Thymus (tissue), 11 donors: ENCODE data around the gene GPD1L. TPM values are rescaled to one million over a fixed set of nuclear protein-coding genes. Genes with fewer than 3 reads are reported as not detected.

Source experiments
- DNase-seq, 9 donors: peaks; one replicate each; pipeline ENCODE4 v3.0.0-alpha.2; 2013; ENCODE audit warnings: low spot score in 9 of 9, low read depth in 6 of 9, missing footprints in 1 of 9
- H3K27ac ChIP-seq, 2 donors: one replicate each; pipeline ENCODE4 v1.5.1; 2013; ENCODE audit warnings: control low read depth in 1 of 2, low read depth in 1 of 2, low read length in 1 of 2, mild to moderate bottlenecking in 1 of 2, moderate library complexity in 1 of 2
- H3K27me3 ChIP-seq, 2 donors: one replicate each; pipeline ENCODE4 v1.5.1; 2013; ENCODE audit warnings: low read length in 1 of 2; ENCODE audit not compliant: control insufficient read depth in 2 of 2, insufficient read depth in 1 of 2
- H3K36me3 ChIP-seq, 2 donors: one replicate each; pipeline ENCODE4 v1.5.1; 2013; ENCODE audit warnings: low read length in 1 of 2, mild to moderate bottlenecking in 1 of 2, moderate library complexity in 1 of 2; ENCODE audit not compliant: control insufficient read depth in 2 of 2, insufficient read depth in 2 of 2
- H3K4me1 ChIP-seq, 2 donors: one replicate each; pipeline ENCODE4 v1.5.1; 2013; ENCODE audit warnings: low read length in 2 of 2; ENCODE audit not compliant: control insufficient read depth in 2 of 2, insufficient read depth in 2 of 2
- H3K4me3 ChIP-seq, 2 donors: one replicate each; pipeline ENCODE4 v1.5.1; 2013; ENCODE audit warnings: low read length in 2 of 2, control low read depth in 1 of 2, mild to moderate bottlenecking in 1 of 2
- H3K9me3 ChIP-seq, 2 donors: one replicate each; pipeline ENCODE4 v1.5.1; 2013; ENCODE audit warnings: low read length in 1 of 2, mild to moderate bottlenecking in 1 of 2; ENCODE audit not compliant: control insufficient read depth in 2 of 2, insufficient read depth in 1 of 2
- whole genome bisulfite sequencing: extraction: QIAGEN DNeasy Blood & Tissue Kit; methylation state at CpG from one replicate; pipeline ENCODE4 v1.1.7; 2013; 5-methylcytosine and 5-hydroxymethylcytosine counted together
- polyA plus RNA-seq: library from polyadenylated mRNA; stranded (reverse); fragments of 200-250 nt; gene quantifications from one replicate; pipeline ENCODE4 v1.2.3, GENCODE V29; 2013
- total RNA-seq: library from RNA; stranded (reverse); fragments of 120-200 nt; gene quantifications from one replicate; pipeline ENCODE4 v1.2.4, GENCODE V29; 2013
- donor health status: healthy.

The GPD1L gene
- total and polyA plus RNA-seq, 2 donors: 6.8 to 12.7 TPM

- Histone ChIP-seq H3K27me3 (no peaks in the 10 kb centered on the region), H3K36me3 (no peaks in the 10 kb centered on the region), H3K4me1 (peaks cover 4 to 15% of the 10 kb centered on the region in 2 donors), H3K9me3 (no peaks in the 10 kb centered on the region), H3K27ac (no peak overlapping the region), H3K4me3 (no peak overlapping the region)
- WGBS: 18% methylated on average over 9 of the region's 9 CpGs
- peak; percentile 45 to 82 (median 67) for DNase-seq
These were observed 70.7 kb downstream of the GPD1L start for GRCh38 chr3:32176989-32177701.

- WGBS: 30% methylated on average over 5 of the region's 5 CpGs
- Histone ChIP-seq H3K9me3 (no peaks in the 10 kb centered on the region), H3K27me3 (no peaks in the 10 kb centered on the region), H3K4me3 (no peak overlapping the region), H3K36me3 (no peaks in the 10 kb centered on the region), H3K27ac (no peak overlapping the region), H3K4me1 (peaks cover 4 to 15% of the 10 kb centered on the region in 2 donors)
- DNase-seq: peak in 6 of 9 donors; percentile 7 to 52 (median 26)
These were observed 71.3 kb downstream of the GPD1L start for GRCh38 chr3:32177702-32178198.

- Histone ChIP-seq H3K27me3 (no peaks in the 10 kb centered on the region), H3K36me3 (no peaks in the 10 kb centered on the region), H3K4me3 (no peak overlapping the region), H3K9me3 (no peaks in the 10 kb centered on the region), H3K27ac (peak overlapping the region in 1 of 2 donors; percentile 64), H3K4me1 (peaks cover 0 to 15% of the 10 kb centered on the region in 2 donors)
- 72% methylated on average over 7 of the region's 7 CpGs for WGBS
- DNase-seq: no peak
These were observed 73.8 kb downstream of the GPD1L start for GRCh38 chr3:32180141-32180784.

GRCh38 chr3:32181365-32181764, 74.9 kb downstream of the GPD1L start:
- Histone ChIP-seq H3K27me3 (no peaks in the 10 kb centered on the region), H3K36me3 (no peaks in the 10 kb centered on the region), H3K9me3 (no peaks in the 10 kb centered on the region), H3K4me3 (no peak overlapping the region), H3K4me1 (peaks cover 0 to 15% of the 10 kb centered on the region in 2 donors), H3K27ac (peak overlapping the region in 1 of 2 donors; percentile 70)
- no peak for DNase-seq
- whole genome bisulfite sequencing: 94% methylated on average over 7 of the region's 7 CpGs

GRCh38 chr3:32181796-32182195, 75.4 kb downstream of the GPD1L start:
- Histone ChIP-seq H3K4me1 (peaks cover 0 to 15% of the 10 kb centered on the region in 2 donors), H3K27ac (no peak overlapping the region), H3K9me3 (no peaks in the 10 kb centered on the region), H3K36me3 (no peaks in the 10 kb centered on the region), H3K4me3 (no peak overlapping the region), H3K27me3 (no peaks in the 10 kb centered on the region)
- WGBS: 93% methylated on average over 6 of the region's 6 CpGs
- DNase-seq: no peak

GRCh38 chr3:32184187-32184730, 77.8 kb downstream of the GPD1L start:
- DNase-seq: no peak
- WGBS: 84% methylated on average over 3 of the region's 3 CpGs
- Histone ChIP-seq H3K36me3 (no peaks in the 10 kb centered on the region), H3K27ac (no peak overlapping the region), H3K4me3 (no peak overlapping the region), H3K27me3 (no peaks in the 10 kb centered on the region), H3K4me1 (peaks cover 0 to 11% of the 10 kb centered on the region in 2 donors), H3K9me3 (no peaks in the 10 kb centered on the region)

GRCh38 chr3:32186097-32186496, 79.7 kb downstream of the GPD1L start:
- 95% methylated on average over 4 of the region's 4 CpGs for WGBS
- no peaks in the 10 kb centered on the region for H3K36me3 ChIP-seq
- H3K4me3 ChIP-seq: no peak overlapping the region
- no peaks in the 10 kb centered on the region for H3K27me3 ChIP-seq
- H3K9me3 ChIP-seq: no peaks in the 10 kb centered on the region
- H3K4me1 ChIP-seq: peaks cover 0 to 5% of the 10 kb centered on the region in 2 donors
- DNase-seq: no peak
- no peak overlapping the region for H3K27ac ChIP-seq

- H3K4me1 ChIP-seq: no peaks in the 10 kb centered on the region
- H3K27ac ChIP-seq: no peak overlapping the region
- DNase-seq: no peak
- H3K27me3 ChIP-seq: no peaks in the 10 kb centered on the region
- 95% methylated on average over 2 of the region's 2 CpGs for WGBS
- no peak overlapping the region for H3K4me3 ChIP-seq
- no peaks in the 10 kb centered on the region for H3K36me3 ChIP-seq
- H3K9me3 ChIP-seq: no peaks in the 10 kb centered on the region
These were observed 80.5 kb downstream of the GPD1L start for GRCh38 chr3:32186876-32187275.

GRCh38 chr3:32189693-32190092, 83.3 kb downstream of the GPD1L start:
- WGBS: 94% methylated on average over 3 of the region's 3 CpGs
- DNase-seq: no peak
- Histone ChIP-seq H3K36me3 (no peaks in the 10 kb centered on the region), H3K4me1 (no peaks in the 10 kb centered on the region), H3K27me3 (no peaks in the 10 kb centered on the region), H3K27ac (no peak overlapping the region), H3K9me3 (no peaks in the 10 kb centered on the region), H3K4me3 (no peak overlapping the region)
